GM12891 (cell line): ENCODE measurements around the gene LYPD1.

Experiments
- POLR2A ChIP-seq: IDR thresholded peaks from 2 replicates; pipeline ENCODE4 v1.6.1; 2011; ENCODE audit warnings: low read depth, low read length, control low read depth
- POLR2AphosphoS5 ChIP-seq: IDR thresholded peaks from 2 replicates; pipeline ENCODE4 v1.6.1; 2011; ENCODE audit warnings: low read depth, low read length, control low read depth
- SPI1 ChIP-seq: IDR thresholded peaks from 2 replicates; pipeline ENCODE4 v1.6.1; 2011; ENCODE audit warnings: low read depth, low read length, control low read depth
- TAF1 ChIP-seq: IDR thresholded peaks from 2 replicates; pipeline ENCODE4 v1.6.1; 2011; ENCODE audit warnings: low read depth, low read length, control low read depth

DNA sequence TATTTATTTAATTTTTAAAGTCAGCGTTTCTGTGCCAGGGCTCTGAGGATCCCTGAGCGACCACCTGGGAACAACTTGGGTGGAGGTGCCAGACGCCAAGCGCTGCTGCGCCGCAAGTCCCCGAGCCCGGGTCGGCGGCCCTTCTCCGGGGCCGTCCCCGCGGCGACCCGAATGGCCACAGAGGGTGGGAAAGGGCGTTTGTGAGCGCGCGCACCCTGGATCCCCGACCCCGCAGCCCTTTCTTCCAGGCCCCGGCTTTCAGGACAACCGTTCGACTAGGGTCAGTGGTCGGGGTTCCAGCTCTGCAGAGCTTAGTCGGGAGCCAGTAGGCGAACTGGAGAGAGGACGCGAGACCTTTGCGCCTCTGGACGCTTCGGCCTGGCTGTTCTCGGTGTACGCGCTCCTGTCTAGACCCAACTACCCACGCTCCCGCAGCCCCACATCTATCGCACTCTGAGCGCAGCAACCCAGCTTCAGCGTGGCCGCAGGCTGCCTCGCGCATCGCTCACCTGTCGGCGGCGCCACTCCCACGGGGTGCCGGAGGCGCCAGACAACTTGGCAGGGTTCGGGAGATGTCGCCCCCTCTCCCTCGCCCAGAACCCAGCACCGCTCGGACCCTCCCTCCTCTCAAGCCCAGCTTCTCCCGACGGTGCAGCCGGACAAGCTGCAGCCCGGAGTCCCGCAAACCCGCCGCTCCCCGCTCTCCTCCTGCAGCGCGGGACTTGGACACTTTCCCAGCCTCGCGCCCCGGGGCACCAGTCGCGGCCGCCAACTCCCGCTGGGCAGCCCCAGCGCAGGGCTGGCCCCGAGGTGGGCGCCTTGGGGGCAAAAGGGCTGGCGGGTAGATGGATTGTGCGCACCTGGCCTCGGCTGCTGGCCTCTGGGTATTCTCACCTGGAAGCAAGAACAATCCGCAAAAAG lies 758 bp downstream of the LYPD1 start:
- TF ChIP-seq POLR2AphosphoS5 = no peak
- no peak for TF ChIP-seq POLR2A
- TF ChIP-seq TAF1 = no peak
- no peak for TF ChIP-seq SPI1
